ENCODE measurements around the gene TNF. TPM values are rescaled to one million over a fixed set of nuclear protein-coding genes. Genes with fewer than 3 reads are reported as not detected.

Gene TNF
- total and polyA plus RNA-seq, 2 of the 13 experiments (the other 11 are each of a cell fraction or from before 2014, with no cell fraction given), result not detected

GRCh38 chr6:31580807-31581433 lies 5.6 kb downstream of the TNF start (continued):
- TF ChIP-seq ZNF597 (CRISPR knock-in tag; IDR thresholded peaks at IDR 0.05) (no peak), TCF7 (IDR thresholded peaks at IDR 0.05; ENCODE audit: low read depth) (no peak), ZNF773 (CRISPR knock-in tag; IDR thresholded peaks at IDR 0.05; ENCODE audit: borderline replicate concordance) (peak; percentile 57; the same call in 1 of the 2 replicates), MAF1 (CRISPR knock-in tag; IDR thresholded peaks at IDR 0.05; ENCODE audit: borderline replicate concordance) (no peak), SIN3A (IDR thresholded peaks at IDR 0.05; ENCODE audit: borderline replicate concordance, low read depth, low read length) (no peak), ZNF839 (CRISPR knock-in tag; IDR thresholded peaks at IDR 0.05; ENCODE audit: borderline replicate concordance) (no peak), ZBTB46 (CRISPR knock-in tag; IDR thresholded peaks at IDR 0.05; ENCODE audit: borderline replicate concordance) (0 out of 2 replicates have a peak, but pooled peaks have one; percentile 73), ZNF512B (CRISPR knock-in tag; IDR thresholded peaks at IDR 0.05; ENCODE audit: borderline replicate concordance) (no peak; the same call in 1 of the 2 replicates), ARID4A (CRISPR knock-in tag; IDR thresholded peaks at IDR 0.05; ENCODE audit: borderline replicate concordance) (peak; percentile 84; the same call in 1 of the 2 replicates), ZNF629 (CRISPR knock-in tag; conservative IDR thresholded peaks at IDR 0.05) (no peak), PRDM15 (CRISPR knock-in tag; IDR thresholded peaks at IDR 0.05) (peak; percentile 24; the same call in 1 of the 2 replicates), GTF2F1 (IDR thresholded peaks at IDR 0.05; ENCODE audit: low read length) (no peak), ZNF605 (CRISPR knock-in tag; IDR thresholded peaks at IDR 0.05) (peak; percentile 64; the same call in 1 of the 2 replicates), ISL2 (CRISPR knock-in tag; IDR thresholded peaks at IDR 0.05) (no peak)
